GM20000 (cell line): ENCODE measurements around the gene HOXC12.

Experiments
- DNase-seq: peaks from one replicate; pipeline ENCODE4 v3.0.0; 2012; ENCODE audit warnings: low spot score
- CTCF ChIP-seq: IDR thresholded peaks from 2 replicates; pipeline ENCODE4 v1.5.1; 2012; ENCODE audit warnings: mild to moderate bottlenecking, control low read depth; ENCODE audit errors: extremely low read depth, missing control alignments

The HOXC12 gene

DNA sequence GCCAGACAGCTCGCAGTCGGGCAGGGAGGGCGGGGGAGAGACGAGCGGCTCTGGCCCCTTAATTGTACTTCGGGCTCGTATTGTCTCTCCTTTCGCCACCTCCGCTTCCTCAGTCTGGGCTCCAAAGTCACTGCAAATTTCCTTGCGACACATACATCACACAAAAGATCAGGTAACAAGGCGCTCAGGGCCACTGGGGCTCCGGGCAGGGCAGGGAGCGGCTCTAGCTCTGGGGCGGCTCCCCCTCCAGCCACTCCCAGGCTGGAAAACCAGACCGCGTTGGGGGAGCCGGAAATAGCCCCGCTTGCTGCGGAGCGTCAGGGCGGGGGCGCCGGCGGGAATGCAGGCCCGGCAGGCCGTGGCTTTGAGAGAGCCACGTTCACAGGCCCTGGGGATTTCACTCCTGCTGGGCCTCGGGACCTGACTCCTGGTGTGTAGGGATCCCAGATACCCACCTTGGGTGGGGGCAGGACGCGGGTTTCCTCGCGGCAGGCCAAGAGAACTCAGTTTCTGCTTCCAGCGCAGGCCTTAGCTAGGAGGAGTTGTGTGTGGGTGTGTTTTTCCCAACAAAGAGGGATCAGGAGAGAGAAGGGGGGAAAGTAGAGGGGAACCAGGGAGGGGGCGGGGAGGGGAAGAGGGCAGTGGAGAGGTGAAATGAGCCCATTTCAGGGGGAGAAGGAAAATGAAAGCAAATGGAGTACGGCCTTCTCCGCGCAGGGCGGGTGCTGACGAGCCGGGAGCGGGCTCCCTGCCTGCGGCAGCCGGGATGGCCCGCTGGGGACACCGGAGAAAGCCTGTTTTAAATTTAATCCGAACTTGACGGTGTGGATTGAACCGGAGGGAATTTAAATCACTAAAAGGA is 40.9 kb downstream of the HOXC12 start:
- no peak for DNase-seq
- TF ChIP-seq CTCF, result no peak

GRCh38 chr12:53996240-53997203 is 41.8 kb downstream of the HOXC12 start:
- no peak for TF ChIP-seq CTCF
- DNase-seq, result no peak

DNA sequence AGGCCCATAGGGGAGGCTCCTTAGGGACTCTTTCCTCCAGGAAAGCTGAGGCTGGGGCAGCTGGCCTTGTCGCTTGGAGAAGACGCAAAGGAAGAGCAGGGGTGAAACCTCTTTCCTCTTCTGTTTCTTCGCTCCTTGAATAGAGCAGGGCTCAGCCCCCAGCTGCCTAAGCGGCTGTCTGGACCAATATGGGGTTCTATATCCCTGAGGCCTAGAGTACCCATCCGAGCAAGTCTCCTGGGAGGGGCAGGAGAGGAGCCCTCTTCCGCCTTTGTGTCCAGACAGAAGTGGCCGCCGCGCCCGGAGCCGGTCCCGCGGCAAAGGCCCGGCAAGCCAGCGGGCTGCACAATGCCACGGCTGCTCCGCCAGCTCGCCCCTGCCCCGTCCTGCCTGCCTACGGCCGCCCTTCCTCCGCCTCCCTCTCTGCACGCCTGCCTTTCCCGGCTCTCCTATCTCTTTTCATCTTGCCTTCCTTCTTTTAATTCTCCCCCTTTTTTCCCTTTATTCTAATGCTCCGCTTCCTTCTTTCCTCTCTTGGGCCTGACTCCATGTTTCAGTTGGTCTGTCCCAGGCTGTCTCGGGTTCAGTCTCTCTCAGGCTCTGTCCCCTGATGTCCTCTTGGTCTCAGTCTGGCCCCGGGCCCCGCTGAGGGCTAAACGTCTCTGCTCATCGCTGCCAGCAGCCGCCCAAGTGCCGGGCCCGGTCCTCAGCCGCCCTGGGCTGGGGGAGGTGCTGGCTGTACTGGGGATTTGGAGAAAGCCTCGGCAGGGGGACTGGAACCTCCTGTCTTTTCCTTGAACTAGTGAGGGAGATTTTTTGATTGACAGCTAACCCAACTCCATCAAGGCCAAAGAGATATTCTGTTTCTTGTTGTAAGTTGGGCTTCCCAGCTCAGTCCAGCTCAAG is 42.8 kb downstream of the HOXC12 start:
- TF ChIP-seq CTCF, result no peak
- DNase-seq, result no peak

- no peak for DNase-seq
- no peak for TF ChIP-seq CTCF
Measured at GRCh38 chr12:53998110-53998899, 43.6 kb downstream of the HOXC12 start.

DNA sequence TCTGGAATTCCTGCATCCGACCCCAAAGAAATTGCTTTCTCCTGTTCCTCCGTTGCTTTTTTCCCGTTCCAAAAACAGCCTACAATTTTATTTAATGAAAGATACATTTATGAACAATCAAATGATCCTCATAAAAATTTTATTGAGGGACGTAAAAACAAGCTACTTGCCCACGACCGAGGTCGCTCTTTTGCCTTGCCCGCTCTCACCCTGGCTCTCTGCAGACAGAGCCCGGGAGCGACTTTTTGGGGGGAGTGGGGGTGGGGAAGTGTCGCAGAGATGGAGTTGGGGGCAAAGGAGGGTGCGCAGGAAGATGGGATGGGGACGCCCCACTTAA is 44.2 kb downstream of the HOXC12 start:
- DNase-seq, result no peak
- no peak for TF ChIP-seq CTCF

GRCh38 chr12:53999559-54000115 is 44.9 kb downstream of the HOXC12 start:
- TF ChIP-seq CTCF, result no peak
- no peak for DNase-seq
